ENCODE results near the gene MEGF11.

GRCh38 chr15:66041276-66041675 is 212.3 kb downstream of the MEGF11 start:
- TF ChIP-seq EZH2phosphoT487 (IDR thresholded peaks at IDR 0.05; ENCODE audit: borderline replicate concordance) = no peak
- no peak for TF ChIP-seq CTCF (conservative IDR thresholded peaks at IDR 0.05; ENCODE audit: low read length)
